ENCODE data around the gene CAST. TPM values are rescaled to one million over a fixed set of nuclear protein-coding genes. Genes with fewer than 3 reads are reported as not detected.

The CAST gene
- total and polyA plus RNA-seq, 7 experiments from 2014 or later, result 31.1 to 298 (median 114) TPM

DNA sequence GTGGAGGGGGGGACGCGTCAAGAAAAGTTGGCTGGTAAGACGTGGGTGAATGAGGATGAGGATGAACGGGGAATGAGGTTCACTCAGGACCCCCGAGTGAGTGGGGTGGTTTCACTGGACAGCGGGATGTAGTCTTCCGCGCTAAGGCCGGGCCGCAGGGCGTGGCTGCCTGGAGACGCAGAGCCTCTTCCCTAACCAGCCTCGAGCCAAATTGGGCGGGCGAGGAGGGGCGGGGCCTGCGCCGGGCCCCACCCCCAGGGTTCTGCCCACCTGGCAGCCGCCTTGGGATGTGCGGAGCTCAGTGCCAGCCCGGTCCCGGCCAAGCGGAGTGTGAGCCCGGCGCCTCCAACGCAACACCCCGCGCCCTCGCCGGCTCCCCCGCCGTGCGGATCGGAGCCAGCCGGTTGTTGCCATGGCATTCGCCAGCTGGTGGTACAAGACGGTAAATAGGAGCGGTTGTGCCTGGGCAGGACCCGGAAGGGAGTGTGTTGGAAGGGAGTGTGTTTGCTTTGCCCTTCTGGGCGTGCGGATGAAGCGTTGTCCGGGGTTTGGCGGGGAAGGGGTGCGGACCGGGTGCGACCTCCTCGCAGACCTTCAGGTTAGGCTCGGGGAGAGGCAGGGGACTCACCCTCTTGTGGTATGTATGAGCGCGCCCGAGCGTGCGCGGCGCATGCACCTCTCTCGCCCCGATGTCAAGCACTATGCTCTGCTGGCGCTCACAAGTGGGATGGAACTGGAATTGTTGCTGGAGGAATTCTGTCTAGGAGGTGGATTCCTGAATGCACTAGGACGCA is 746 bp downstream of the CAST start:
- peak overlapping the region; percentile 76 to 99 (median 95) for H3K27ac Mint-ChIP-seq
- ChIA-PET CTCF (interaction anchor here (0.6 to 1.0 kb wide), 3 partner anchors 13 to 42 kb away, joined by 3 to 5 read pairs (median 3); no protein-coding TSS in a partner anchor), POLR2A (interaction anchor here (0.6 to 4.3 kb wide), 12 partner anchors 9 to 1016 kb away, joined by 3 to 32 read pairs (median 7); partner anchors contain the start of genes ERAP1, LNPEP, RFESD and RIOK2)
- peaks cover 0 to 14% (median 0%) of the 10 kb centered on the region in 5 donors for H3K27me3 Mint-ChIP-seq
- peak; percentile 84 for ATAC-seq
- Histone ChIP-seq H3K36me3 (ENCODE audit: control insufficient read depth in 2 of 3, insufficient read depth in 3 of 3, low read length in 3 of 3) (peaks cover 0 to 8% (median 0%) of the 10 kb centered on the region in 3 experiments), H3K4me1 (ENCODE audit: control insufficient read depth in 2 of 2, insufficient read depth in 2 of 2, low read length in 2 of 2) (peaks cover 20 to 26% of the 10 kb centered on the region in 2 donors), H3K4me3 (ENCODE audit: low read length) (peak overlapping the region; percentile 86), H3K9me3 (ENCODE audit: control insufficient read depth in 2 of 3, low read length in 3 of 3) (no peaks in the 10 kb centered on the region), H3K27ac (ENCODE audit: low read depth, low read length) (peak overlapping the region; percentile 87), H3K27me3 (ENCODE audit: control insufficient read depth in 2 of 2, insufficient read depth in 2 of 2, low read length in 2 of 2) (no peaks in the 10 kb centered on the region)
- H3K36me3 Mint-ChIP-seq, result peaks cover 0 to 10% (median under 1%) of the 10 kb centered on the region in 5 donors
- intact Hi-C loops (cut with micrococcal nuclease), result loop anchor here (1.0 to 5.0 kb wide), 23 partner anchors 9 to 1109 kb away; partner anchors contain the start of genes GLRX (in 2 of the 2), RIOK2 (in 2 of the 2), SKIC3 (in 2 of the 2) and ELL2 (in 1 of the 2)
- H3K4me3 Mint-ChIP-seq, result peak overlapping the region; percentile 86 to 100 (median 95)
- no peaks in the 10 kb centered on the region for H3K9me3 Mint-ChIP-seq
- H3K4me1 Mint-ChIP-seq, result peaks cover 30 to 64% (median 50%) of the 10 kb centered on the region in 7 donors
- DNase-seq, result peak; percentile 72 to 90 (median 82)

DNA sequence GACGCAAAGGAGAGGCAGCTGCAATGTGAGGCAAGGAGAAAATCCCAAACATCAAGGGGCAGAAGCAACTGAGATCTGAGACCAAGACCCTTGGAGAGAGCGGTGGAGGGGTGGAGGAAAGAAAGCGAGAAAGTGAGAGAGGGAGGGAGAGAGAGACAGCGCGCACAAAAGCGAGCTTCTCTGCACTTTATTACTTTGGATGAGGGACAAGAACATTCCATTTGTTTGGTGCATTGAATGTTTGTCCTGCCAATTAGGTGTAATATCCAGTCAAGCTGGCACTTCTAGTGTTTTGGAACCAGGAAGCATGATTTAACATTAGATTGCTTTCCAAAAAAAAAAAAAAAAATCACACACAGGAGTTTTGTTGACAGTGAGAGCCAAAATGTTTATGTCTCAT is 1.4 kb downstream of the CAST start:
- intact Hi-C loops (cut with micrococcal nuclease), result loop anchor here (1.0 to 5.0 kb wide), 14 partner anchors 25 to 1041 kb away; partner anchors contain the start of genes GLRX (in 2 of the 2), ERAP2 (in 1 of the 2), GPR150 (in 1 of the 2) and RFESD (in 1 of the 2)
- H3K27me3 ChIP-seq (ENCODE audit: control insufficient read depth in 2 of 2, insufficient read depth in 2 of 2, low read length in 2 of 2), result no peaks in the 10 kb centered on the region
- peak overlapping the region; percentile 87 for H3K27ac ChIP-seq (ENCODE audit: low read depth, low read length)
- ATAC-seq, result no peak
- peak overlapping the region; percentile 76 to 99 (median 94) for H3K27ac Mint-ChIP-seq
- H3K9me3 Mint-ChIP-seq, result no peaks in the 10 kb centered on the region
- no peak for DNase-seq
- CTCF ChIA-PET, result interaction anchor here (0.6 to 1.0 kb wide), 3 partner anchors 14 to 43 kb away, joined by 3 to 5 read pairs (median 3); no protein-coding TSS in a partner anchor
- peaks cover 37 to 66% (median 57%) of the 10 kb centered on the region in 7 donors for H3K4me1 Mint-ChIP-seq
- H3K4me3 ChIP-seq (ENCODE audit: low read length), result peak overlapping the region; percentile 86
- H3K4me1 ChIP-seq (ENCODE audit: control insufficient read depth in 2 of 2, insufficient read depth in 2 of 2, low read length in 2 of 2), result peaks cover 21 to 26% of the 10 kb centered on the region in 2 donors
- peaks cover 0 to 10% (median 3%) of the 10 kb centered on the region in 5 donors for H3K36me3 Mint-ChIP-seq
- peaks cover 0 to 8% (median 0%) of the 10 kb centered on the region in 3 experiments for H3K36me3 ChIP-seq (ENCODE audit: control insufficient read depth in 2 of 3, insufficient read depth in 3 of 3, low read length in 3 of 3)
- no peaks in the 10 kb centered on the region for H3K9me3 ChIP-seq (ENCODE audit: control insufficient read depth in 2 of 3, low read length in 3 of 3)
- POLR2A ChIA-PET, result interaction anchor here (0.7 to 4.3 kb wide), 5 partner anchors 8 to 843 kb away, joined by 3 to 32 read pairs (median 6); no protein-coding TSS in a partner anchor
- peaks cover 0 to 9% (median 0%) of the 10 kb centered on the region in 5 donors for H3K27me3 Mint-ChIP-seq
- peak overlapping the region; percentile 86 to 100 (median 95) for H3K4me3 Mint-ChIP-seq

DNA sequence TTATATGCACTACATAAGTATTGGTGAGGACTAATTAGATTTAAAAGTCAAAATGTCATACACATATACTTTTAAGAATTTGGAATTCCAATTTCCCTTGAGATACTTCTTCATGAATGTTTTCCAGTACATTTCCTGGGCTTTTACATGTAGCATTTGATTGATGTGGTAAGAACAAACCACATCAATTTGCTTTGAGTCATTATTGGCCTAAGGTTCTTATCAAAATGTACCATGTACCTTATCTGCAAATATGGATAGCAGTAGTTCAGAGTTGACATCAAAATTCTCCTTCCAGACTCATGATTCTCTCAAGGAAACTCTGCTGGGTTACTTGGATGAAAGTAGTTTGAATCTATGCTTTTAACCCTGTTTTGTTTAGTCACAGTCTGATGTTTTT is 2.5 kb downstream of the CAST start:
- DNase-seq (peak in 6 of 9 donors; percentile 14 to 42 (median 25)), ATAC-seq (no peak)
- intact Hi-C loops (cut with micrococcal nuclease), result loop anchor here (5.0 kb wide), 7 partner anchors 213 to 1042 kb away; partner anchors contain the start of genes GLRX (in 2 of the 2), ERAP2 (in 1 of the 2), GPR150 (in 1 of the 2) and RFESD (in 1 of the 2)
- H3K27ac ChIP-seq (ENCODE audit: low read depth, low read length), result no peak overlapping the region
- no peaks in the 10 kb centered on the region for H3K9me3 ChIP-seq (ENCODE audit: control insufficient read depth in 2 of 3, low read length in 3 of 3)
- peak overlapping the region in 6 of 10 donors; percentile 7 to 47 (median 20) for H3K4me3 Mint-ChIP-seq
- ChIA-PET CTCF (no interaction called here), POLR2A (no interaction called here)
- peaks cover 38 to 70% (median 64%) of the 10 kb centered on the region in 7 donors for H3K4me1 Mint-ChIP-seq
- peaks cover 0 to 10% (median 3%) of the 10 kb centered on the region in 5 donors for H3K36me3 Mint-ChIP-seq
- peak overlapping the region in 5 of 9 donors; percentile 8 to 88 (median 55) for H3K27ac Mint-ChIP-seq
- peaks cover 0 to 8% (median 0%) of the 10 kb centered on the region in 3 experiments for H3K36me3 ChIP-seq (ENCODE audit: control insufficient read depth in 2 of 3, insufficient read depth in 3 of 3, low read length in 3 of 3)
- no peaks in the 10 kb centered on the region for H3K27me3 ChIP-seq (ENCODE audit: control insufficient read depth in 2 of 2, insufficient read depth in 2 of 2, low read length in 2 of 2)
- H3K4me1 ChIP-seq (ENCODE audit: control insufficient read depth in 2 of 2, insufficient read depth in 2 of 2, low read length in 2 of 2), result peaks cover 24 to 26% of the 10 kb centered on the region in 2 donors
- H3K4me3 ChIP-seq (ENCODE audit: low read length), result no peak overlapping the region
- H3K9me3 Mint-ChIP-seq, result no peaks in the 10 kb centered on the region
- H3K27me3 Mint-ChIP-seq, result peaks cover 0 to 4% (median 0%) of the 10 kb centered on the region in 5 donors

DNA sequence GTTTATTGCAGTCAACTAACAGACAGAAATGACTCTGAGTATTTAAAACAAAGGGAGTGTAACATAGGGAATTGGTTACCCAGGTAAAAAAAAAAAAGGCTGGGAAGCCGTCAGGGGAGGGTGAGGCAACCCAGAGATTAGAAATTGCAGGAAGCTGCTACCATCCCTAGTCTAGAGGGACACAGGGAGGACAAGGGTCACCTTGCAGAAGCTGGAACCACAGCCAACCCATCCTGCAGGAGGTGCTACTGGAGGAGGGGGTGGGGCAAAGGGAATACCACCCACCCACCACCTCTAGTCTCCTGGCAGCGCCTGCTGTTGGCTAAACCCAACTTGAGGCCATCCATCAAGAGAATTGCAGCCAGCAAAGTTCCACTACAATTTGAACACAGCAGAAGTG is 6.5 kb downstream of the CAST start:
- Mint-ChIP-seq H3K4me1 (peaks cover 40 to 69% (median 55%) of the 10 kb centered on the region in 7 donors), H3K9me3 (no peaks in the 10 kb centered on the region), H3K27ac (no peak overlapping the region), H3K4me3 (no peak overlapping the region), H3K36me3 (peaks cover 3 to 18% (median 15%) of the 10 kb centered on the region in 5 donors), H3K27me3 (no peaks in the 10 kb centered on the region)
- ATAC-seq (no peak), DNase-seq (no peak)
- H3K9me3 ChIP-seq (ENCODE audit: control insufficient read depth in 2 of 3, low read length in 3 of 3), result no peaks in the 10 kb centered on the region
- H3K27me3 ChIP-seq (ENCODE audit: control insufficient read depth in 2 of 2, insufficient read depth in 2 of 2, low read length in 2 of 2), result no peaks in the 10 kb centered on the region
- CTCF ChIA-PET, result interaction anchor here (0.6 kb wide), 2 partner anchors 9 to 19 kb away, joined by 4 to 6 read pairs; no protein-coding TSS in a partner anchor
- intact Hi-C loops (cut with micrococcal nuclease), result no loop called here
- no peak overlapping the region for H3K27ac ChIP-seq (ENCODE audit: low read depth, low read length)
- H3K36me3 ChIP-seq (ENCODE audit: control insufficient read depth in 2 of 3, insufficient read depth in 3 of 3, low read length in 3 of 3), result no peaks in the 10 kb centered on the region
- POLR2A ChIA-PET, result interaction anchor here (1.2 kb wide), 1 partner anchor 34 kb away, joined by 4 read pairs; no protein-coding TSS in a partner anchor
- H3K4me3 ChIP-seq (ENCODE audit: low read length), result no peak overlapping the region
- H3K4me1 ChIP-seq (ENCODE audit: control insufficient read depth in 2 of 2, insufficient read depth in 2 of 2, low read length in 2 of 2), result peaks cover 14 to 17% of the 10 kb centered on the region in 2 donors

DNA sequence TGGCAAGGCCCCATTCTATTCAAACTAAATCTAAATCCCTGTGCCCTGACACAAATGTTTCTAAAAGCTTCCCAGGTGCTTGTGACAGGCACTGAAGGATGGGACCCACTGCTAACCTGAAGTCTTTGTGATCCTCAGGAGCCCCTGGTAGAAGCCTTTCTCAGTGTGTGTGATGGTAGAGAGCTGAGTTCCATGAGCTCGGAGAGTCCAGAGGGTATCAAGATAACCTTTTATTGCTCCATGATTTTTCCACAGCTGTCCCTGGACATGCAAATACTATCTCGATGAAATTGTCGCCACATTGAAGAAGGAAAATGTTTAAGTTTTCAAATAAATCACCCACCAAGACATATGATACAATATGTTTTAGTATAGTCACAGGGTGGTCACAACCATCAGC is 7.7 kb downstream of the CAST start:
- Mint-ChIP-seq H3K27me3 (no peaks in the 10 kb centered on the region), H3K4me1 (peaks cover 30 to 59% (median 45%) of the 10 kb centered on the region in 7 donors), H3K9me3 (no peaks in the 10 kb centered on the region), H3K27ac (no peak overlapping the region), H3K4me3 (no peak overlapping the region), H3K36me3 (peaks cover 3 to 18% (median 15%) of the 10 kb centered on the region in 5 donors)
- Histone ChIP-seq H3K9me3 (ENCODE audit: control insufficient read depth in 2 of 3, low read length in 3 of 3) (no peaks in the 10 kb centered on the region), H3K4me3 (ENCODE audit: low read length) (no peak overlapping the region), H3K4me1 (ENCODE audit: control insufficient read depth in 2 of 2, insufficient read depth in 2 of 2, low read length in 2 of 2) (peaks cover 3 to 8% of the 10 kb centered on the region in 2 donors), H3K27ac (ENCODE audit: low read depth, low read length) (no peak overlapping the region), H3K27me3 (ENCODE audit: control insufficient read depth in 2 of 2, insufficient read depth in 2 of 2, low read length in 2 of 2) (no peaks in the 10 kb centered on the region), H3K36me3 (ENCODE audit: control insufficient read depth in 2 of 3, insufficient read depth in 3 of 3, low read length in 3 of 3) (no peaks in the 10 kb centered on the region)
- no peak for DNase-seq
- intact Hi-C loops (cut with micrococcal nuclease), result no loop called here
- CTCF ChIA-PET, result no interaction called here
- POLR2A ChIA-PET, result no interaction called here
- ATAC-seq, result no peak

DNA sequence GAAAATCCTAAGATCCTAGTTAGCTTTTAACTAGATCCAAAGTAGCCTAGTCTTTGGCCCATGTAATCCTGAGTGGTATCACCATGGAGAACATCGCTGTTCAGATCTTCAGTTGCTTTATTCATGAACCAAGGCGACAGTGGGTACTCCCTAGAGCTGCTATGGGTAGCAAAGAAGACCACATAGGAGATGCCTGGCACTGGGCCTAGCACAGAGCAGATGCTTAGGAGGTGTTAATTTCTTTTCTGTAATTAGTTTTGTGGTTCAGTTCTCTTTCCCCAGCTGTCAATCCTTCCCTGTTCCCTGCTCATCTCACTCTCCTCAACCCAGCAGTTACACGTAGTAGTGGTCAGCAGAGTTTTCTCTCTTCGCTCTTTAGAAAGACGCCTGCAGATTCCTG is 9.3 kb downstream of the CAST start:
- no peak for DNase-seq
- ChIA-PET CTCF (no interaction called here), POLR2A (interaction anchor here (2.1 kb wide), 1 partner anchor 9 kb away, joined by 13 read pairs; the partner anchor contains the start of gene CAST)
- H3K9me3 Mint-ChIP-seq, result no peaks in the 10 kb centered on the region
- peaks cover 0 to 5% (median 0%) of the 10 kb centered on the region in 3 experiments for H3K36me3 ChIP-seq (ENCODE audit: control insufficient read depth in 2 of 3, insufficient read depth in 3 of 3, low read length in 3 of 3)
- H3K4me1 ChIP-seq (ENCODE audit: control insufficient read depth in 2 of 2, insufficient read depth in 2 of 2, low read length in 2 of 2), result peaks cover 0 to 4% of the 10 kb centered on the region in 2 donors
- no peak overlapping the region for H3K4me3 Mint-ChIP-seq
- ATAC-seq, result no peak
- H3K27me3 Mint-ChIP-seq, result no peaks in the 10 kb centered on the region
- H3K4me1 Mint-ChIP-seq, result peaks cover 24 to 57% (median 41%) of the 10 kb centered on the region in 7 donors
- H3K4me3 ChIP-seq (ENCODE audit: low read length), result no peak overlapping the region
- H3K27me3 ChIP-seq (ENCODE audit: control insufficient read depth in 2 of 2, insufficient read depth in 2 of 2, low read length in 2 of 2), result no peaks in the 10 kb centered on the region
- intact Hi-C loops (cut with micrococcal nuclease), result no loop called here
- H3K27ac ChIP-seq (ENCODE audit: low read depth, low read length), result no peak overlapping the region
- no peaks in the 10 kb centered on the region for H3K9me3 ChIP-seq (ENCODE audit: control insufficient read depth in 2 of 3, low read length in 3 of 3)
- H3K27ac Mint-ChIP-seq, result no peak overlapping the region
- peaks cover 6 to 25% (median 22%) of the 10 kb centered on the region in 5 donors for H3K36me3 Mint-ChIP-seq
